ENCODE data around the gene DDX6. TPM values are rescaled to one million over a fixed set of nuclear protein-coding genes. Genes with fewer than 3 reads are reported as not detected.

Gene DDX6
- total and polyA plus RNA-seq, 10 of the 15 experiments (the other 5 are each of a cell fraction or from before 2014, with no cell fraction given): 6.6 to 119 (median 48.8) TPM

DNA sequence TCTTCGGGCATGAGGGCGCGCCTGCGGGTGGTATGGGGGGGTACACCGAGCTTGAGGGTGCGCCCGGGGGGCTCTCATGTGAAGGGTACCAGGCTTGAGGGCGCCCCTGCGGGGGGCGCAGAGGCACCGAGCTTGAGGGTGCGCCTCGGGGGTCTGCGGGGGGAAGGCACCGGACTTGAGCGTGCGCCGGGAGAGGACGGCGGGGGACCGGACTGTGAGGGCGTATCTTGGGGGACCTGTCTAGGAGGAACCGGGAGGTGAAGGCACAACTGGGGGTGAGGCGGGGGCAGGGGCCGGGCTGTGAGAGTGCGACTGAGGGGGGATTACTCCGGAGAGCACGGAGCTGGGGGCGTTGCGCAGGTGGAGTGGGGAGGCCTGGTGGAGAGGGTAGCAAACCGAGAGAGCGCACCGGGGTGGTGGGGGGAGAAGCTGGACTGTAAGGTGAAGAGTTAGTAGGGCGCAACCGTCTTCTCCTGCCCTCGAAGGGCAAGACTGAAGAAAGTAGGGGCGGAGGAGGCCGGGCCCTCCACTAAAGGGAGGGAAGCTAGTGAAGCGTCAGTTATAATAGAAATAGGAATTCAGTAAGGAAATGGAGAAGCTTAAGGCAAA, 1.1 kb upstream of the DDX6 start:
- Histone ChIP-seq H3K4me2 (ENCODE audit: control insufficient read depth, insufficient read depth) (peak overlapping the region; percentile 67), H3K27ac (ENCODE audit: control insufficient read depth, insufficient read depth) (peak overlapping the region; percentile 100), H3K9me3 (replicated peaks; ENCODE audit: control insufficient read depth, insufficient read depth, low read length) (no peaks in the 10 kb centered on the region), H4K20me1 (ENCODE audit: control insufficient read depth, insufficient read depth) (no peaks in the 10 kb centered on the region; the same call in 1 of the 2 replicates), H3K27me3 (replicated peaks in 1 of 2; ENCODE audit: control insufficient read depth in 2 of 2, insufficient read depth in 2 of 2, low read length in 1 of 2) (no peaks in the 10 kb centered on the region), H3K4me1 (ENCODE audit: control insufficient read depth, insufficient read depth, low read length) (no peaks in the 10 kb centered on the region; the same call in 1 of the 2 replicates), H3K4me3 (peak overlapping the region; percentile 81), H3K9ac (ENCODE audit: control insufficient read depth, insufficient read depth, low read length) (peak overlapping the region; percentile 100), H3K79me2 (ENCODE audit: control insufficient read depth, insufficient read depth, low read length) (peaks cover 46% of the 10 kb centered on the region), H3K36me3 (ENCODE audit: control insufficient read depth in 2 of 2, insufficient read depth in 2 of 2, low read length in 1 of 2) (no peaks in the 10 kb centered on the region), H2AFZ (ENCODE audit: control insufficient read depth, low read depth, low read length) (peak overlapping the region; percentile 72)
- ATAC-seq (peak; percentile 19), FAIRE-seq (no peak), DNase-seq (ENCODE audit: low read depth, low spot score) (no peak)
- intact Hi-C loops (cut with micrococcal nuclease; ENCODE audit: unreplicated experiment): loop anchor here (2.0 to 5.0 kb wide), 3 partner anchors 47 to 137 kb away; no protein-coding TSS in a partner anchor
- RAD21 ChIA-PET (ENCODE audit: unreplicated experiment): interaction anchor here (0.5 to 6.0 kb wide), 26 partner anchors 10 to 531 kb away, joined by 3 to 67 read pairs (median 6); partner anchors contain the start of genes CXCR5, HINFP and HYOU1
- in situ Hi-C loops (cut with MboI): no loop called here
- SMC1A ChIA-PET (ENCODE audit: uncharacterized antibody, unreplicated experiment): interaction anchor here (0.9 to 9.7 kb wide), 22 partner anchors 10 to 148 kb away, joined by 3 to 130 read pairs (median 7); no protein-coding TSS in a partner anchor
- TSS peak; percentile 61 for BruUV-seq (replicated peaks)
- CTCF ChIA-PET: interaction anchor here (0.6 to 8.1 kb wide), 24 partner anchors 8 to 138 kb away, joined by 3 to 68 read pairs (median 4); partner anchors contain the start of gene CXCR5
- WGBS (ENCODE audit: insufficient coverage, insufficient replicate concordance, low lambda C conversion rate, missing lambda C conversion rate): under 1% methylated on average over 22 of the region's 39 CpGs
- POLR2A ChIA-PET: interaction anchor here (0.5 to 4.8 kb wide), 33 partner anchors 8 to 414 kb away, joined by 3 to 69 read pairs (median 4); partner anchors contain the start of genes ARCN1, BCL9L, CBL and CENATAC
- TF ChIP-seq, protein P1, sequence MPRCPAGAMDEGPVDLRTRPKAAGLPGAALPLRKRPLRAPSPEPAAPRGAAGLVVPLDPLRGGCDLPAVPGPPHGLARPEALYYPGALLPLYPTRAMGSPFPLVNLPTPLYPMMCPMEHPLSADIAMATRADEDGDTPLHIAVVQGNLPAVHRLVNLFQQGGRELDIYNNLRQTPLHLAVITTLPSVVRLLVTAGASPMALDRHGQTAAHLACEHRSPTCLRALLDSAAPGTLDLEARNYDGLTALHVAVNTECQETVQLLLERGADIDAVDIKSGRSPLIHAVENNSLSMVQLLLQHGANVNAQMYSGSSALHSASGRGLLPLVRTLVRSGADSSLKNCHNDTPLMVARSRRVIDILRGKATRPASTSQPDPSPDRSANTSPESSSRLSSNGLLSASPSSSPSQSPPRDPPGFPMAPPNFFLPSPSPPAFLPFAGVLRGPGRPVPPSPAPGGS (IDR thresholded peaks at IDR 0.05; ENCODE audit: borderline replicate concordance, insufficient read depth, low read depth, low read length, poor library complexity, severe bottlenecking): no peak
- peak in 1 of 2 experiments; percentile 1; a peak in 1 of 4 replicates for TF ChIP-seq BHLHE40 (IDR thresholded peaks at IDR 0.05; ENCODE audit: borderline replicate concordance in 1 of 2, low read depth in 2 of 2, low read length in 1 of 2)
- no peak for TF ChIP-seq NBN (IDR thresholded peaks at IDR 0.05)
- TF ChIP-seq FOXK2 (IDR thresholded peaks at IDR 0.05): no peak
- TF ChIP-seq, protein P2, sequence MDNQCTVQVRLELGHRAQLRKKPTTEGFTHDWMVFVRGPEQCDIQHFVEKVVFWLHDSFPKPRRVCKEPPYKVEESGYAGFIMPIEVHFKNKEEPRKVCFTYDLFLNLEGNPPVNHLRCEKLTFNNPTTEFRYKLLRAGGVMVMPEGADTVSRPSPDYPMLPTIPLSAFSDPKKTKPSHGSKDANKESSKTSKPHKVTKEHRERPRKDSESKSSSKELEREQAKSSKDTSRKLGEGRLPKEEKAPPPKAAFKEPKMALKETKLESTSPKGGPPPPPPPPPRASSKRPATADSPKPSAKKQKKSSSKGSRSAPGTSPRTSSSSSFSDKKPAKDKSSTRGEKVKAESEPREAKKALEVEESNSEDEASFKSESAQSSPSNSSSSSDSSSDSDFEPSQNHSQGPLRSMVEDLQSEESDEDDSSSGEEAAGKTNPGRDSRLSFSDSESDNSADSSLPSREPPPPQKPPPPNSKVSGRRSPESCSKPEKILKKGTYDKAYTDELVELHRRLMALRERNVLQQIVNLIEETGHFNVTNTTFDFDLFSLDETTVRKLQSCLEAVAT (IDR thresholded peaks at IDR 0.05): 0 out of 2 replicates have a peak, but pooled peaks have one; percentile 50
- TF ChIP-seq HDGF (IDR thresholded peaks at IDR 0.05): peak; percentile 83; the same call in 1 of the 2 replicates
- no peak for TF ChIP-seq NRF1 (conservative IDR thresholded peaks at IDR 0.05; ENCODE audit: low read depth, low read length)
- peak in 1 of 2 experiments; percentile 49; a peak in 1 of 3 replicates for TF ChIP-seq EGR1 (IDR thresholded peaks at IDR 0.05; ENCODE audit: borderline replicate concordance in 1 of 2, low read depth in 2 of 2, low read length in 2 of 2)
- no peak for TF ChIP-seq ZZZ3 (IDR thresholded peaks at IDR 0.05; ENCODE audit: control insufficient read depth, insufficient read length, low read depth)
- TF ChIP-seq, protein P3, sequence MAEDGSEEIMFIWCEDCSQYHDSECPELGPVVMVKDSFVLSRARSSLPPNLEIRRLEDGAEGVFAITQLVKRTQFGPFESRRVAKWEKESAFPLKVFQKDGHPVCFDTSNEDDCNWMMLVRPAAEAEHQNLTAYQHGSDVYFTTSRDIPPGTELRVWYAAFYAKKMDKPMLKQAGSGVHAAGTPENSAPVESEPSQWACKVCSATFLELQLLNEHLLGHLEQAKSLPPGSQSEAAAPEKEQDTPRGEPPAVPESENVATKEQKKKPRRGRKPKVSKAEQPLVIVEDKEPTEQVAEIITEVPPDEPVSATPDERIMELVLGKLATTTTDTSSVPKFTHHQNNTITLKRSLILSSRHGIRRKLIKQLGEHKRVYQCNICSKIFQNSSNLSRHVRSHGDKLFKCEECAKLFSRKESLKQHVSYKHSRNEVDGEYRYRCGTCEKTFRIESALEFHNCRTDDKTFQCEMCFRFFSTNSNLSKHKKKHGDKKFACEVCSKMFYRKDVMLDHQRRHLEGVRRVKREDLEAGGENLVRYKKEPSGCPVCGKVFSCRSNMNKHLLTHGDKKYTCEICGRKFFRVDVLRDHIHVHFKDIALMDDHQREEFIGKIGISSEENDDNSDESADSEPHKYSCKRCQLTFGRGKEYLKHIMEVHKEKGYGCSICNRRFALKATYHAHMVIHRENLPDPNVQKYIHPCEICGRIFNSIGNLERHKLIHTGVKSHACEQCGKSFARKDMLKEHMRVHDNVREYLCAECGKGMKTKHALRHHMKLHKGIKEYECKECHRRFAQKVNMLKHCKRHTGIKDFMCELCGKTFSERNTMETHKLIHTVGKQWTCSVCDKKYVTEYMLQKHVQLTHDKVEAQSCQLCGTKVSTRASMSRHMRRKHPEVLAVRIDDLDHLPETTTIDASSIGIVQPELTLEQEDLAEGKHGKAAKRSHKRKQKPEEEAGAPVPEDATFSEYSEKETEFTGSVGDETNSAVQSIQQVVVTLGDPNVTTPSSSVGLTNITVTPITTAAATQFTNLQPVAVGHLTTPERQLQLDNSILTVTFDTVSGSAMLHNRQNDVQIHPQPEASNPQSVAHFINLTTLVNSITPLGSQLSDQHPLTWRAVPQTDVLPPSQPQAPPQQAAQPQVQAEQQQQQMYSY (CRISPR knock-in tag; IDR thresholded peaks at IDR 0.05): no peak
- peak; percentile 19; the same call in 1 of the 2 replicates for TF ChIP-seq POLR2AphosphoS5 (IDR thresholded peaks at IDR 0.05; ENCODE audit: low read length)
- 0 out of 2 replicates have a peak, but pooled peaks have one; percentile 4 for TF ChIP-seq YY1 (IDR thresholded peaks at IDR 0.05; ENCODE audit: low read depth, low read length)
- TF ChIP-seq RAD21 (IDR thresholded peaks at IDR 0.05; ENCODE audit: insufficient read depth, low read depth, low read length): no peak
- no peak for TF ChIP-seq RB1 (IDR thresholded peaks at IDR 0.05; ENCODE audit: borderline replicate concordance)
- TF ChIP-seq EP300 (IDR thresholded peaks at IDR 0.05; ENCODE audit: borderline replicate concordance in 1 of 2, control insufficient read depth in 1 of 2, low read depth in 2 of 2, low read length in 2 of 2): no peak
- no peak for TF ChIP-seq ZNF207 (IDR thresholded peaks at IDR 0.05; ENCODE audit: borderline replicate concordance)
